ENCODE results near the gene WASF3.

GRCh38 chr13:26678330-26678729 lies 120.8 kb downstream of the WASF3 start:
- TF ChIP-seq POLR2AphosphoS5 (IDR thresholded peaks at IDR 0.05; ENCODE audit: low read depth, low read length) (no peak), POLR2A (IDR thresholded peaks at IDR 0.05; ENCODE audit: low read depth, low read length) (no peak), SPI1 (IDR thresholded peaks at IDR 0.05; ENCODE audit: low read depth, low read length) (no peak)
